ENCODE measurements around the gene CDK10.

DNA sequence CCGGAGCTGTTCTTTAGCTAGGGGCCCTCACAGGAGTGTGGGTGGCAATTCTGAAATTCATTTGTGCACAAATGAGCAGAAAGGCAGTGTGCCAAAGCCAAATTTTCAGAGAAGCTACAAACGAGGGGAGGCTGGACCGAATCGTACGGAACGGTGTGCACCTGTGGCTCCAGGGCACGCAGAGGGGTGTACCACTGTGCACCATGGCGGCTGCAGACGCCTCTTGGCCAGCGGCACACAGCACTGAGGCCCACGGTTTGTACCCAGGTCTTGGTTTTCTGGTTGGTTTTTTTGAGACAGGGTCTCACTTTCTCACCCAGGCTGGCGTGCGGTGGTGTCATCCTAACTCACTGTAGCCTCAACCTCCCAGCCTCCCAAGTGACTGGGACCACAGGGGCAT, 43.9 kb upstream of the CDK10 start:
- TF ChIP-seq, protein P1, sequence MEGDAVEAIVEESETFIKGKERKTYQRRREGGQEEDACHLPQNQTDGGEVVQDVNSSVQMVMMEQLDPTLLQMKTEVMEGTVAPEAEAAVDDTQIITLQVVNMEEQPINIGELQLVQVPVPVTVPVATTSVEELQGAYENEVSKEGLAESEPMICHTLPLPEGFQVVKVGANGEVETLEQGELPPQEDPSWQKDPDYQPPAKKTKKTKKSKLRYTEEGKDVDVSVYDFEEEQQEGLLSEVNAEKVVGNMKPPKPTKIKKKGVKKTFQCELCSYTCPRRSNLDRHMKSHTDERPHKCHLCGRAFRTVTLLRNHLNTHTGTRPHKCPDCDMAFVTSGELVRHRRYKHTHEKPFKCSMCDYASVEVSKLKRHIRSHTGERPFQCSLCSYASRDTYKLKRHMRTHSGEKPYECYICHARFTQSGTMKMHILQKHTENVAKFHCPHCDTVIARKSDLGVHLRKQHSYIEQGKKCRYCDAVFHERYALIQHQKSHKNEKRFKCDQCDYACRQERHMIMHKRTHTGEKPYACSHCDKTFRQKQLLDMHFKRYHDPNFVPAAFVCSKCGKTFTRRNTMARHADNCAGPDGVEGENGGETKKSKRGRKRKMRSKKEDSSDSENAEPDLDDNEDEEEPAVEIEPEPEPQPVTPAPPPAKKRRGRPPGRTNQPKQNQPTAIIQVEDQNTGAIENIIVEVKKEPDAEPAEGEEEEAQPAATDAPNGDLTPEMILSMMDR (conservative IDR thresholded peaks at IDR 0.05 in 1 of 2, IDR thresholded peaks at IDR 0.05 in 1 of 2; ENCODE audit: extremely low read depth in 1 of 2, insufficient read depth in 1 of 2, low read depth in 1 of 2, low read length in 2 of 2): no peak
- TF ChIP-seq EZH2 (IDR thresholded peaks at IDR 0.05; ENCODE audit: borderline replicate concordance, low read length): no peak

Measured in mammary epithelial cell (primary cell).